GM12878 (cell line): ENCODE data around the gene KRTAP5-8. TPM values are rescaled to one million over a fixed set of nuclear protein-coding genes. Genes with fewer than 3 reads are reported as not detected.

Experiments
- ATAC-seq: fragments of 200-7000 bp; cut with Tn5 transposase; 3 replicates; pipeline ENCODE4 v1.9.1; 2020; ENCODE audit warnings: mild to moderate bottlenecking, moderate library complexity
- BruUV-seq: library from RNA; stranded (reverse); fragments of 400-500 nt; replicated peaks from 2 replicates; lab custom pipeline; 2021; lab: Mats Ljungman, UMichigan
- CTCF ChIA-PET: fragments of 300-600 bp; sonication (Branson Sonifier 250); formaldehyde crosslinking; extraction: SDS; loops from one replicate; lab custom pipeline; 2021; ENCODE audit warnings: inconsistent platforms; lab: Yijun Ruan, JAX
- POLR2A ChIA-PET: fragments of 350-600 bp; formaldehyde crosslinking; extraction: SDS; loops from one replicate; lab custom pipeline; 2021; ENCODE audit warnings: inconsistent platforms; lab: Charles Lee
- RAD21 ChIA-PET: fragments of 300-600 bp; sonication (Branson Sonifier 250); formaldehyde crosslinking; loops from one replicate; lab custom pipeline; 2023; ENCODE audit warnings: antibody characterized with exemption; ENCODE audit not compliant: unreplicated experiment; lab: Charles Lee
- SMC1A ChIA-PET: fragments of 300-600 bp; sonication (Branson Sonifier 250); formaldehyde crosslinking; loops from one replicate; lab custom pipeline; 2023; ENCODE audit not compliant: unreplicated experiment, uncharacterized antibody; lab: Charles Lee
- DNase-seq: peaks from one replicate; pipeline ENCODE4 v3.0.0-alpha.2; 2011; ENCODE audit warnings: low read depth, low spot score
- FAIRE-seq: peaks from 3 replicates; lab custom pipeline; 2011; peaks lifted over from hg19 to GRCh38; lab: Jason Lieb, UNC
- H2AFZ ChIP-seq: 2 replicates; pipeline ENCODE4 v1.6.0; 2011; ENCODE audit warnings: low read depth, low read length, control low read depth; ENCODE audit not compliant: control insufficient read depth
- H3K27ac ChIP-seq: 2 replicates; pipeline ENCODE4 v1.5.1; 2011; ENCODE audit warnings: control low read depth; ENCODE audit not compliant: control insufficient read depth, insufficient read depth
- H3K27me3 ChIP-seq, 2 experiments: replicated peaks in 1 of 2; 2 replicates each; pipeline versions ENCODE4 v1.6.0 to v1.6.1; 2011; ENCODE audit warnings: low read length in 1 of 2; ENCODE audit not compliant: control insufficient read depth in 2 of 2, insufficient read depth in 2 of 2
- H3K36me3 ChIP-seq, 2 experiments: 2 replicates each; pipeline ENCODE4 v1.5.1; 2011; ENCODE audit warnings: low read length in 1 of 2; ENCODE audit not compliant: control insufficient read depth in 2 of 2, insufficient read depth in 2 of 2
- H3K4me1 ChIP-seq: 2 replicates; pipeline ENCODE4 v1.6.1; 2011; ENCODE audit warnings: mild to moderate bottlenecking, low read length, moderate library complexity, mixed read lengths; ENCODE audit not compliant: control insufficient read depth, insufficient read depth
- H3K4me2 ChIP-seq: 2 replicates; pipeline ENCODE4 v1.6.0; 2011; ENCODE audit warnings: control low read depth; ENCODE audit not compliant: control insufficient read depth, insufficient read depth
- H3K4me3 ChIP-seq: fragments of 200-600 bp; sonication (generic); 2 replicates; pipeline ENCODE4 v1.5.1; 2016
- H3K79me2 ChIP-seq: 2 replicates; pipeline ENCODE4 v1.6.0; 2011; ENCODE audit warnings: low read length; ENCODE audit not compliant: control insufficient read depth, insufficient read depth
- H3K9ac ChIP-seq: 2 replicates; pipeline ENCODE4 v1.8.0; 2011; ENCODE audit warnings: low read length, control low read depth, mixed read lengths; ENCODE audit not compliant: control insufficient read depth, insufficient read depth
- H3K9me3 ChIP-seq: replicated peaks from 3 replicates; pipeline ENCODE4 v1.5.1; 2011; ENCODE audit warnings: mild to moderate bottlenecking, low read length; ENCODE audit not compliant: control insufficient read depth, insufficient read depth
- H4K20me1 ChIP-seq: 2 replicates; pipeline ENCODE4 v1.6.0; 2011; ENCODE audit not compliant: control insufficient read depth, insufficient read depth
- ATF7 ChIP-seq: fragments of 450-650 bp; IDR thresholded peaks from 2 replicates; pipeline ENCODE4 v1.6.1; 2016; ENCODE audit warnings: low read depth, mild to moderate bottlenecking
- BCL11A ChIP-seq: IDR thresholded peaks from 2 replicates; pipeline ENCODE4 v1.6.1; 2011; ENCODE audit warnings: low read depth, low read length
- BMI1 ChIP-seq: fragments of 450-650 bp; IDR thresholded peaks from 2 replicates; pipeline ENCODE4 v1.6.1; 2016; ENCODE audit warnings: mild to moderate bottlenecking, moderate library complexity, borderline replicate concordance
- CBX3 ChIP-seq: fragments of 200-600 bp; sonication (generic); IDR thresholded peaks from 2 replicates; pipeline ENCODE4 v1.6.1; 2016; ENCODE audit warnings: low read depth, borderline replicate concordance
- E2F8 ChIP-seq: fragments of 450-650 bp; IDR thresholded peaks from 2 replicates; pipeline ENCODE4 v1.6.1; 2018; ENCODE audit warnings: mild to moderate bottlenecking, low read depth, moderate library complexity; ENCODE audit not compliant: partially characterized antibody
- EGR1 ChIP-seq, 2 experiments: IDR thresholded peaks; 1 replicate in 1 of 2; 2 replicates in 1 of 2; pipeline ENCODE4 v1.6.1; 2011 to 2012; ENCODE audit warnings: low read depth in 2 of 2, low read length in 2 of 2, borderline replicate concordance in 1 of 2, mild to moderate bottlenecking in 1 of 2, moderate library complexity in 1 of 2
- MTA2 ChIP-seq: fragments of 450-650 bp; IDR thresholded peaks from 2 replicates; pipeline ENCODE4 v1.6.1; 2016; ENCODE audit warnings: low read depth, mild to moderate bottlenecking, moderate library complexity
- RUNX3 ChIP-seq: IDR thresholded peaks from 2 replicates; pipeline ENCODE4 v1.6.1; 2012; ENCODE audit warnings: low read length, inconsistent platforms
- SREBF1 ChIP-seq: IDR thresholded peaks from 2 replicates; pipeline ENCODE4 v1.6.1; 2012; ENCODE audit warnings: mild to moderate bottlenecking, low read length
- ZBED1 ChIP-seq: IDR thresholded peaks from 2 replicates; pipeline ENCODE4 v1.6.1; 2016; ENCODE audit warnings: borderline replicate concordance
- WGBS: methylation state at CpG from one replicate; pipeline ENCODE4 v1.1.6; 2016; ENCODE audit warnings: low lambda C conversion rate; ENCODE audit not compliant: insufficient replicate concordance, insufficient coverage; ENCODE audit errors: missing lambda C conversion rate; 5-methylcytosine and 5-hydroxymethylcytosine counted together
- in situ Hi-C: fragments of 300-500 bp; cut with MboI; formaldehyde crosslinking; loops from 9 replicates; pipeline ENCODE4 v1.14.3; 2018; ENCODE audit warnings: mixed read lengths
- intact Hi-C: fragments of 100-400 bp; cut with micrococcal nuclease; formaldehyde crosslinking; loops from one replicate; pipeline ENCODE4 v1.14.2; 2022; ENCODE audit not compliant: unreplicated experiment
- polyA plus RNA-seq, 11 experiments: library from polyadenylated mRNA; depleted of rRNA in 4 of 11; unstranded in 6 of 11; stranded (reverse) in 5 of 11; fragments of >200 nt; fragmentation: Nextera tagmentation in 4 of 11; fragmentation: Illumina TruSeq in 1 of 11; extraction: Ambion mirVana in 4 of 11; extraction: Trizol in 1 of 11; gene quantifications; 1 replicate in 1 of 11; 2 replicates in 10 of 11; pipeline versions ENCODE4 v1.2.1 to v1.2.3, GENCODE V29; 2011 to 2016; ENCODE audit warnings: inconsistent platforms in 2 of 11, missing spikeins in 2 of 11, low read depth in 1 of 11
- total RNA-seq, 4 experiments: library from RNA; depleted of rRNA in 3 of 4; stranded (reverse); fragments of >200 nt in 3 of 4; fragmentation: Illumina TruSeq in 1 of 4; extraction: Trizol in 1 of 4; gene quantifications; 2 replicates each; pipeline versions ENCODE4 v1.2.1 to v1.2.3, GENCODE V29; 2013 to 2021

Gene KRTAP5-8
- total and polyA plus RNA-seq, 10 of the 15 experiments (the other 5 are each of a cell fraction or from before 2014, with no cell fraction given), result 0.07 to 0.36 (median 0.13) TPM; not detected in 6

- Histone ChIP-seq H3K36me3 (no peaks in the 10 kb centered on the region), H3K4me3 (no peak overlapping the region), H3K9me3 (no peaks in the 10 kb centered on the region), H2AFZ (no peak overlapping the region), H3K4me1 (no peaks in the 10 kb centered on the region), H4K20me1 (no peaks in the 10 kb centered on the region; the same call in 1 of the 2 replicates), H3K27me3 (no peaks in the 10 kb centered on the region; a peak in 2 of 4 replicates), H3K27ac (no peak overlapping the region), H3K4me2 (no peak overlapping the region), H3K9ac (no peak overlapping the region), H3K79me2 (no peaks in the 10 kb centered on the region)
- no peak for ATAC-seq
- POLR2A ChIA-PET, result no interaction called here
- intact Hi-C loops (no loop called here), in situ Hi-C loops (no loop called here)
- RAD21 ChIA-PET, result no interaction called here
- no TSS peak for BruUV-seq
- SMC1A ChIA-PET, result no interaction called here
- CTCF ChIA-PET, result interaction anchor here (0.8 to 1.3 kb wide), 2 partner anchors 9 to 15 kb away, joined by 3 read pairs; partner anchors contain the start of gene KRTAP5-10
- FAIRE-seq, result no peak
- 31% methylated on average over 5 of the region's 5 CpGs for WGBS
- TF ChIP-seq MTA2 (no peak), CBX3 (no peak), ZBED1 (no peak), RUNX3 (no peak), SREBF1 (no peak), ATF7 (no peak), BCL11A (no peak), EGR1 (IDR thresholded peaks at IDR 0.05; ENCODE audit: borderline replicate concordance in 1 of 2, low read depth in 2 of 2, low read length in 2 of 2) (no peak), BMI1 (no peak), E2F8 (no peak)
- DNase-seq, result no peak
Observed at GRCh38 chr11:71574418-71574817, 36.6 kb downstream of the KRTAP5-8 start.
